NCI-H226 (cell line): Measurements from ENCODE around the gene EZR.
A peak's percentile ranks its signal among the peaks of the same experiment; 100 is the strongest.

ENCODE experiments used
- DNase-seq: peaks from one replicate; pipeline ENCODE4 v3.0.0-alpha.2; 2015

The EZR gene

GRCh38 chr6:158758941-158759479, 60.2 kb downstream of the EZR start:
- DNase-seq = peak; percentile 1

- no peak for DNase-seq
These were observed 60.7 kb downstream of the EZR start for GRCh38 chr6:158758451-158758860.

GRCh38 chr6:158757753-158758090, 61.4 kb downstream of the EZR start:
- DNase-seq = no peak

GRCh38 chr6:158756977-158757752, 62.0 kb downstream of the EZR start:
- no peak for DNase-seq

GRCh38 chr6:158756126-158756525, 63.0 kb downstream of the EZR start:
- no peak for DNase-seq

GRCh38 chr6:158755636-158756035, 63.5 kb downstream of the EZR start:
- DNase-seq = no peak

GRCh38 chr6:158754738-158755137, 64.4 kb downstream of the EZR start:
- DNase-seq = no peak

- DNase-seq = no peak
These were observed 65.4 kb downstream of the EZR start for GRCh38 chr6:158753811-158754210.

- DNase-seq = no peak
These were observed 66.6 kb downstream of the EZR start for GRCh38 chr6:158752613-158753012.

- no peak for DNase-seq
These were observed 67.2 kb downstream of the EZR start for GRCh38 chr6:158751921-158752320.

- no peak for DNase-seq
These were observed 67.9 kb downstream of the EZR start for GRCh38 chr6:158751224-158751623.

GRCh38 chr6:158744986-158745430, 74.2 kb downstream of the EZR start:
- no peak for DNase-seq

- no peak for DNase-seq
These were observed 76.0 kb downstream of the EZR start for GRCh38 chr6:158743033-158743651.

GRCh38 chr6:158739673-158740072, 79.5 kb downstream of the EZR start:
- no peak for DNase-seq

GRCh38 chr6:158737710-158738615, 81.2 kb downstream of the EZR start:
- peak; percentile 88 for DNase-seq

GRCh38 chr6:158737082-158737709, 82.0 kb downstream of the EZR start:
- DNase-seq = no peak

- no peak for DNase-seq
These were observed 84.2 kb downstream of the EZR start for GRCh38 chr6:158735009-158735408.

GRCh38 chr6:158730541-158730907, 88.6 kb downstream of the EZR start:
- no peak for DNase-seq

- DNase-seq = no peak
These were observed 89.1 kb downstream of the EZR start for GRCh38 chr6:158729906-158730540.

- no peak for DNase-seq
These were observed 93.5 kb downstream of the EZR start for GRCh38 chr6:158725704-158726103.

- no peak for DNase-seq
These were observed 96.9 kb downstream of the EZR start for GRCh38 chr6:158722176-158722729.

GRCh38 chr6:158718461-158719046, 100.6 kb downstream of the EZR start:
- DNase-seq = peak; percentile 12
